ENCODE data around the gene INSIG2. TPM values are rescaled to one million over a fixed set of nuclear protein-coding genes. Genes with fewer than 3 reads are reported as not detected.

Gene INSIG2
- total and polyA plus RNA-seq, 2 of the 8 experiments (the other 6 are each of a cell fraction or from before 2014, with no cell fraction given), result 7.0 to 11.2 TPM

DNA sequence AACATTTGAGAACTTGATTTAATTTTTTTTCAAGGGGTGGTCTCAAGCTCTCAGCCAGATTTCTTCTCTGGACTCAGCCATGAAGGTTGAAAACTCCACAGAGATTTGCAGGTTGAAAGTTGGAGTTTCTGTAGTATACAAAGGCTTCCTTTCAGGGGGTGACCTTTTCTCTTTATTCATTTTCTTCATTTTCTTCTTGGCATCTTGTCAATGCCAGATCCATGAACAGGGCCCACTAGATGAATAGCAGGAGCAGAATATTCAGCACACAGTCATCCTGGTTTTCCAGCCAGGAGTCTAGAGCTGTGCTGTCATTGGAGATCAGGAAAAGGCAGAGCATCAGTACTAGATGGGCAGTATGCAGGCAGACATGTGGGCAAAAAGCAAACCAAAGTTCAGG lies 62.0 kb downstream of the INSIG2 start:
- CTCF ChIA-PET (ENCODE audit: partially characterized antibody), result interaction anchor here (0.5 kb wide), 1 partner anchor 1622 kb away, joined by 3 read pairs; no protein-coding TSS in a partner anchor

More for the DNA sequence above, 62.0 kb downstream of the INSIG2 start:
- H2BK12ac ChIP-seq (ENCODE audit: low read depth, low read length), result no peak overlapping the region
- FAIRE-seq (no peak), DNase-seq (ENCODE audit: low read depth in 1 of 2, low spot score in 2 of 2) (no peak)
- no peak overlapping the region for H3K27ac ChIP-seq (ENCODE audit: low read depth, low read length)
- no peak overlapping the region for H2AFZ ChIP-seq (ENCODE audit: low read length)
- no peak overlapping the region for H3K4me2 ChIP-seq (ENCODE audit: insufficient read depth in 1 of 2, low read depth in 2 of 2, low read length in 2 of 2)
- no peaks in the 10 kb centered on the region for H3K27me3 ChIP-seq (replicated peaks in 1 of 4; ENCODE audit: control insufficient read depth in 3 of 4, extremely low read depth in 1 of 4, insufficient read depth in 3 of 4, low read length in 3 of 4)
- no peak overlapping the region for H3K14ac ChIP-seq (ENCODE audit: insufficient read length)
- H3K9ac ChIP-seq (replicated peaks in 1 of 4; ENCODE audit: extremely low read depth in 1 of 4, low read depth in 3 of 4, low read length in 3 of 4), result no peak overlapping the region
- H3K56ac ChIP-seq (replicated peaks; ENCODE audit: insufficient read length, low read depth, low read length), result no peak overlapping the region
- H3K79me2 ChIP-seq (ENCODE audit: control insufficient read depth in 1 of 2, insufficient read depth in 2 of 2, low read length in 2 of 2), result no peaks in the 10 kb centered on the region
- no peak overlapping the region for H2BK5ac ChIP-seq (ENCODE audit: low read depth, low read length)
- no peak overlapping the region for H2BK15ac ChIP-seq (ENCODE audit: low read length)
- H2AK5ac ChIP-seq (ENCODE audit: low read depth, low read length), result no peak overlapping the region
- H2BK20ac ChIP-seq (ENCODE audit: low read length), result no peak overlapping the region
- no peaks in the 10 kb centered on the region for H3K9me3 ChIP-seq (ENCODE audit: insufficient read depth in 2 of 2, low read depth in 1 of 2, low read length in 1 of 2)
- H3K36me3 ChIP-seq (ENCODE audit: control insufficient read depth in 2 of 4, insufficient read depth in 4 of 4, low read length in 3 of 4), result no peaks in the 10 kb centered on the region
- peaks cover 0 to 2% of the 10 kb centered on the region in 2 experiments for H4K20me1 ChIP-seq (replicated peaks in 1 of 2; ENCODE audit: control insufficient read depth in 1 of 2, insufficient read depth in 2 of 2, low read length in 2 of 2)
- TF ChIP-seq GABPA (IDR thresholded peaks at IDR 0.05; ENCODE audit: borderline replicate concordance, insufficient read depth, low read length) (no peak), TAF7 (optimal IDR thresholded peaks at IDR 0.05; ENCODE audit: borderline replicate concordance, low read depth, low read length) (no peak), CBX5 (IDR thresholded peaks at IDR 0.05; ENCODE audit: low read depth, low read length) (no peak), POLR2AphosphoS5 (IDR thresholded peaks at IDR 0.05; ENCODE audit: low read depth, low read length) (no peak), CBX8 (IDR thresholded peaks at IDR 0.05; ENCODE audit: borderline replicate concordance, low read depth, low read length) (no peak), CEBPB (IDR thresholded peaks at IDR 0.05; ENCODE audit: low read depth, low read length) (no peak)
- no peak overlapping the region for H4K91ac ChIP-seq (replicated peaks; ENCODE audit: insufficient read length, low read length)
- no peak overlapping the region for H4K8ac ChIP-seq (ENCODE audit: extremely low read depth, insufficient read depth, low read length)
- no peak overlapping the region for H3K4ac ChIP-seq (replicated peaks; ENCODE audit: insufficient read length, low read depth, low read length)
- POLR2A ChIA-PET (ENCODE audit: partially characterized antibody), result no interaction called here
- no peaks in the 10 kb centered on the region; the same call in 1 of the 2 replicates for H3K23me2 ChIP-seq (ENCODE audit: low read depth, low read length)
- no peaks in the 10 kb centered on the region for H3K79me1 ChIP-seq (ENCODE audit: low read depth, low read length)
- H2BK120ac ChIP-seq (replicated peaks; ENCODE audit: low read depth, low read length), result no peak overlapping the region
- H3K4me1 ChIP-seq (replicated peaks in 1 of 4; ENCODE audit: control insufficient read depth in 3 of 4, insufficient read depth in 4 of 4, low read length in 3 of 4), result no peaks in the 10 kb centered on the region
- no peak overlapping the region for H4K5ac ChIP-seq (ENCODE audit: insufficient read length, low read depth, low read length)
- no peak overlapping the region for H3K18ac ChIP-seq (ENCODE audit: extremely low read depth, low read length)
- H3K23ac ChIP-seq (ENCODE audit: insufficient read length), result no peak overlapping the region
- no peak overlapping the region for H3K4me3 ChIP-seq (ENCODE audit: extremely low read depth in 1 of 4, insufficient read depth in 2 of 4, low read depth in 3 of 4, low read length in 4 of 4)
